H9 (cell line): Measurements from ENCODE around the gene RALGPS2. TPM values are rescaled to one million over a fixed set of nuclear protein-coding genes. Genes with fewer than 3 reads are reported as not detected.

Experiments
- DNase-seq: peaks from one replicate; pipeline ENCODE4 v3.0.0-alpha.2; 2017
- H2AFZ ChIP-seq: one replicate; pipeline ENCODE4 v1.6.1; 2013; ENCODE audit warnings: mild to moderate bottlenecking, low read length, control low read depth, moderate library complexity
- H2AK5ac ChIP-seq: 2 replicates; pipeline ENCODE4 v1.6.1; 2013; ENCODE audit warnings: low read length, control low read depth, mixed read lengths; ENCODE audit not compliant: insufficient read length
- H2BK120ac ChIP-seq: one replicate; pipeline ENCODE4 v1.6.1; 2013; ENCODE audit warnings: low read depth, mild to moderate bottlenecking, low read length, control low read depth, inconsistent platforms; ENCODE audit not compliant: poor library complexity, severe bottlenecking
- H2BK12ac ChIP-seq: 2 replicates; pipeline ENCODE4 v1.6.1; 2013; ENCODE audit warnings: low read length, control low read depth, mixed read lengths, low read depth; ENCODE audit not compliant: insufficient read length
- H2BK15ac ChIP-seq: 2 replicates; pipeline ENCODE4 v1.6.1; 2013; ENCODE audit warnings: low read depth, low read length, control low read depth
- H2BK20ac ChIP-seq: one replicate; pipeline ENCODE4 v1.6.1; 2013; ENCODE audit warnings: low read depth, mild to moderate bottlenecking, low read length, control low read depth, inconsistent platforms; ENCODE audit not compliant: poor library complexity, severe bottlenecking
- H2BK5ac ChIP-seq: 2 replicates; pipeline ENCODE4 v1.6.1; 2013; ENCODE audit warnings: low read length, control low read depth, mixed read lengths; ENCODE audit not compliant: insufficient read length
- H3K14ac ChIP-seq: 2 replicates; pipeline ENCODE4 v1.6.1; 2013; ENCODE audit warnings: low read length, control low read depth; ENCODE audit not compliant: insufficient read depth
- H3K18ac ChIP-seq: 2 replicates; pipeline ENCODE4 v1.6.1; 2013; ENCODE audit warnings: low read depth, mild to moderate bottlenecking, mixed read lengths, low read length, control low read depth; ENCODE audit not compliant: insufficient read length
- H3K23ac ChIP-seq: 2 replicates; pipeline ENCODE4 v1.6.1; 2013; ENCODE audit warnings: low read length, control low read depth, mixed read lengths, low read depth; ENCODE audit not compliant: insufficient read length
- H3K23me2 ChIP-seq: 2 replicates; pipeline ENCODE4 v1.6.1; 2013; ENCODE audit warnings: low read depth, mild to moderate bottlenecking, mixed read lengths, low read length, control low read depth; ENCODE audit not compliant: insufficient read length, poor library complexity, severe bottlenecking
- H3K27ac ChIP-seq: 2 replicates; pipeline ENCODE4 v1.5.1; 2013; ENCODE audit warnings: low read length, control low read depth, mixed read lengths, low read depth; ENCODE audit not compliant: insufficient read length
- H3K27me3 ChIP-seq: 2 replicates; pipeline ENCODE4 v1.6.1; 2013; ENCODE audit warnings: low read length, control low read depth, inconsistent platforms; ENCODE audit not compliant: insufficient read depth
- H3K4ac ChIP-seq: 2 replicates; pipeline ENCODE4 v1.6.1; 2013; ENCODE audit warnings: low read depth, mild to moderate bottlenecking, control low read depth, inconsistent platforms, low read length, moderate library complexity
- H3K4me1 ChIP-seq: 2 replicates; pipeline ENCODE4 v1.6.1; 2013; ENCODE audit warnings: low read length, control low read depth, inconsistent platforms; ENCODE audit not compliant: insufficient read depth
- H3K4me2 ChIP-seq: 2 replicates; pipeline ENCODE4 v1.6.1; 2013; ENCODE audit warnings: low read length, control low read depth, mixed read lengths; ENCODE audit not compliant: insufficient read length, insufficient read depth
- H3K56ac ChIP-seq: 2 replicates; pipeline ENCODE4 v1.6.1; 2013; ENCODE audit warnings: low read depth, mild to moderate bottlenecking, mixed read lengths, low read length, control low read depth; ENCODE audit not compliant: insufficient read length
- H3K79me1 ChIP-seq: 2 replicates; pipeline ENCODE4 v1.6.1; 2013; ENCODE audit warnings: low read depth, mild to moderate bottlenecking, moderate library complexity, low read length, control low read depth, inconsistent platforms; ENCODE audit not compliant: insufficient read depth, poor library complexity, severe bottlenecking
- H3K79me2 ChIP-seq: 2 replicates; pipeline ENCODE4 v1.6.1; 2013; ENCODE audit warnings: low read length, control low read depth, inconsistent platforms; ENCODE audit not compliant: insufficient read depth
- H3K9ac ChIP-seq: 2 replicates; pipeline ENCODE4 v1.6.1; 2013; ENCODE audit warnings: low read length, control low read depth, mixed read lengths; ENCODE audit not compliant: insufficient read length; ENCODE audit errors: extremely low read depth
- H3K9me3 ChIP-seq: one replicate; pipeline ENCODE4 v1.6.1; 2013; ENCODE audit warnings: low read depth, low read length, inconsistent platforms; ENCODE audit not compliant: control insufficient read depth
- H3T11ph ChIP-seq: one replicate; pipeline ENCODE4 v1.6.1; 2013; ENCODE audit warnings: mild to moderate bottlenecking, low read length, control low read depth, inconsistent platforms
- H4K20me1 ChIP-seq: one replicate; pipeline ENCODE4 v1.6.1; 2013; ENCODE audit not compliant: control insufficient read depth, insufficient read length, insufficient read depth
- H4K5ac ChIP-seq: 2 replicates; pipeline ENCODE4 v1.6.1; 2013; ENCODE audit warnings: low read depth, mild to moderate bottlenecking, mixed read lengths, low read length, control low read depth; ENCODE audit not compliant: insufficient read length
- H4K8ac ChIP-seq: replicated peaks from 2 replicates; pipeline ENCODE4 v1.6.1; 2013; ENCODE audit warnings: low read length, control low read depth, mixed read lengths, low read depth; ENCODE audit not compliant: insufficient read length
- H4K91ac ChIP-seq: 2 replicates; pipeline ENCODE4 v1.6.1; 2013; ENCODE audit warnings: low read depth, mild to moderate bottlenecking, moderate library complexity, mixed read lengths, low read length, control low read depth; ENCODE audit not compliant: insufficient read length
- H3K27ac Mint-ChIP-seq, 3 experiments: 2 replicates in 2 of 3; 3 replicates in 1 of 3; pipeline ENCODE4 v1.8.0; 2020 to 2021; ENCODE audit warnings: mixed read lengths in 3 of 3, mild to moderate bottlenecking in 1 of 3, moderate library complexity in 1 of 3
- H3K27me3 Mint-ChIP-seq: 2 replicates; pipeline ENCODE4 v1.8.0; 2021; ENCODE audit warnings: low read depth, mild to moderate bottlenecking, moderate library complexity, mixed read lengths
- H3K36me3 Mint-ChIP-seq, 3 experiments: 2 replicates in 2 of 3; 3 replicates in 1 of 3; pipeline ENCODE4 v1.8.0; 2020 to 2021; ENCODE audit warnings: low read depth in 3 of 3, mixed read lengths in 3 of 3; ENCODE audit not compliant: insufficient read depth in 1 of 3
- H3K4me1 Mint-ChIP-seq, 2 experiments: 2 replicates each; pipeline ENCODE4 v1.8.0; 2020; ENCODE audit warnings: mixed read lengths in 2 of 2
- H3K4me3 Mint-ChIP-seq, 2 experiments: 2 replicates in 1 of 2; 3 replicates in 1 of 2; pipeline ENCODE4 v1.8.0; 2020 to 2021; ENCODE audit warnings: mild to moderate bottlenecking in 2 of 2, mixed read lengths in 2 of 2, moderate library complexity in 1 of 2
- H3K9me3 Mint-ChIP-seq, 2 experiments: 2 replicates in 1 of 2; 3 replicates in 1 of 2; pipeline ENCODE4 v1.8.0; 2020; ENCODE audit warnings: mild to moderate bottlenecking in 2 of 2, mixed read lengths in 2 of 2, moderate library complexity in 1 of 2
- WGBS: extraction: QIAGEN DNeasy Blood & Tissue Kit; methylation state at CpG from one replicate; pipeline ENCODE4 v1.1.7; 2013; ENCODE audit warnings: missing lambda C conversion rate, low lambda C conversion rate, mixed read lengths; ENCODE audit not compliant: insufficient read length; ENCODE audit errors: extremely low coverage; 5-methylcytosine and 5-hydroxymethylcytosine counted together
- total RNA-seq: library from RNA; stranded (reverse); gene quantifications from 2 replicates; pipeline ENCODE4 v1.2.1, GENCODE V29; 2021
- TF ChIP-seq, protein P1 (sequence below): fragments of 200-600 bp; sonication (generic); conservative IDR thresholded peaks from 3 replicates; pipeline ENCODE4 v1.8.0; 2021; ENCODE audit warnings: antibody characterized with exemption, mild to moderate bottlenecking

RALGPS2 gene
- total RNA-seq, 1 experiment from 2014 or later: 32.6 TPM

- Histone ChIP-seq H3K4ac (no peak overlapping the region), H3K23me2 (no peaks in the 10 kb centered on the region), H3K9ac (no peak overlapping the region), H2AK5ac (no peak overlapping the region), H2BK120ac (no peak overlapping the region), H2BK12ac (no peak overlapping the region), H3K23ac (no peak overlapping the region), H4K20me1 (no peaks in the 10 kb centered on the region), H2BK15ac (no peak overlapping the region), H3K27ac (no peak overlapping the region), H3K27me3 (no peaks in the 10 kb centered on the region), H4K91ac (no peak overlapping the region), H2BK20ac (no peak overlapping the region), H3K4me2 (no peak overlapping the region), H3K56ac (no peak overlapping the region), H3K79me2 (no peaks in the 10 kb centered on the region), H3K4me1 (peaks cover 4% of the 10 kb centered on the region; the same call in 1 of the 2 replicates), H3K14ac (no peak overlapping the region), H4K5ac (no peak overlapping the region), H3K9me3 (no peaks in the 10 kb centered on the region), H2AFZ (no peak overlapping the region), H3K79me1 (no peaks in the 10 kb centered on the region), H2BK5ac (no peak overlapping the region), H3K18ac (no peak overlapping the region), H4K8ac (no peak overlapping the region), H3T11ph (no peak overlapping the region)
- Mint-ChIP-seq H3K9me3 (no peaks in the 10 kb centered on the region), H3K36me3 (no peaks in the 10 kb centered on the region), H3K27ac (peak overlapping the region in 2 of 3 experiments; percentile 45 to 82; a peak in 4 of 7 replicates), H3K27me3 (no peaks in the 10 kb centered on the region), H3K4me3 (no peak overlapping the region; a peak in 1 of 5 replicates), H3K4me1 (peaks cover 31 to 43% of the 10 kb centered on the region in 2 experiments)
- WGBS: no CpG with 5 or more reads among the region's 1 CpG
- TF ChIP-seq, protein P1, sequence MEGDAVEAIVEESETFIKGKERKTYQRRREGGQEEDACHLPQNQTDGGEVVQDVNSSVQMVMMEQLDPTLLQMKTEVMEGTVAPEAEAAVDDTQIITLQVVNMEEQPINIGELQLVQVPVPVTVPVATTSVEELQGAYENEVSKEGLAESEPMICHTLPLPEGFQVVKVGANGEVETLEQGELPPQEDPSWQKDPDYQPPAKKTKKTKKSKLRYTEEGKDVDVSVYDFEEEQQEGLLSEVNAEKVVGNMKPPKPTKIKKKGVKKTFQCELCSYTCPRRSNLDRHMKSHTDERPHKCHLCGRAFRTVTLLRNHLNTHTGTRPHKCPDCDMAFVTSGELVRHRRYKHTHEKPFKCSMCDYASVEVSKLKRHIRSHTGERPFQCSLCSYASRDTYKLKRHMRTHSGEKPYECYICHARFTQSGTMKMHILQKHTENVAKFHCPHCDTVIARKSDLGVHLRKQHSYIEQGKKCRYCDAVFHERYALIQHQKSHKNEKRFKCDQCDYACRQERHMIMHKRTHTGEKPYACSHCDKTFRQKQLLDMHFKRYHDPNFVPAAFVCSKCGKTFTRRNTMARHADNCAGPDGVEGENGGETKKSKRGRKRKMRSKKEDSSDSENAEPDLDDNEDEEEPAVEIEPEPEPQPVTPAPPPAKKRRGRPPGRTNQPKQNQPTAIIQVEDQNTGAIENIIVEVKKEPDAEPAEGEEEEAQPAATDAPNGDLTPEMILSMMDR: no peak
- DNase-seq: no peak
These were observed 203.9 kb downstream of the RALGPS2 start for GRCh38 chr1:178928976-178929375.
